WI38 (cell line): Measurements from ENCODE around the gene GNG10.

Source experiments
- H3K4me3 ChIP-seq: 2 replicates; pipeline ENCODE4 v1.5.1; 2011; ENCODE audit warnings: low read depth, mild to moderate bottlenecking, control low read depth, low read length
- CTCF ChIP-seq: IDR thresholded peaks from 2 replicates; pipeline ENCODE4 v1.5.1; 2012; ENCODE audit warnings: low read depth, mild to moderate bottlenecking, control low read depth, low read length

Gene GNG10

GRCh38 chr9:111634860-111635259, 26.5 kb upstream of the GNG10 start:
- H3K4me3 ChIP-seq, result no peak overlapping the region
- TF ChIP-seq CTCF, result no peak

DNA sequence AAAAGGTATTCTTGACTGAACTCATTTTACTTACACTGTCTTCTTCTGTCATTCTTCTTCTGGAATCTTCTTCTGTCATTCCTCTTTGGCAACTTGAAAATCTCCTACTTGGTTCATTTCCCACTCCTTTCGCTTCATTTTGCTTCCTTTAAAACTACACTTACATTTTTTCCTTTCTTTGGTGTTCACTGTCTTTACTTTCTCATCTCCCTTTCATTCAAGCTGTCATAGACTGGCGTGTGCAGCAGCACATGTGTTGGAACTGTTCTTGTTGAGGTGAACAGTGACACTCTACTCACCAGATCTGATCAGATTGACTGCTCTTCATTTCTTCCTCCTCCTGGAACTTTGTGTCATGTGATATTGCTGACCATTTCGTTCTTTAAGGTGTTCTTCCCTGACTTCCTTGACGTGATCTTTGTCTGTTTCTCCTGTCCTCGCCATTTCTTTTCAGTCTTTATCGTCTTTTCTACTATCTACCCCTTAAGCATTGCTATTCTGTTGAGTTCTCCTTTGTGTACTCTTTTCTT, 23.9 kb upstream of the GNG10 start:
- H3K4me3 ChIP-seq, result no peak overlapping the region
- no peak for TF ChIP-seq CTCF

GRCh38 chr9:111644195-111644772, 17.1 kb upstream of the GNG10 start:
- no peak for TF ChIP-seq CTCF
- no peak overlapping the region for H3K4me3 ChIP-seq

- H3K4me3 ChIP-seq, result no peak overlapping the region
- TF ChIP-seq CTCF, result no peak
Measured at GRCh38 chr9:111645806-111646205, 15.6 kb upstream of the GNG10 start.

DNA sequence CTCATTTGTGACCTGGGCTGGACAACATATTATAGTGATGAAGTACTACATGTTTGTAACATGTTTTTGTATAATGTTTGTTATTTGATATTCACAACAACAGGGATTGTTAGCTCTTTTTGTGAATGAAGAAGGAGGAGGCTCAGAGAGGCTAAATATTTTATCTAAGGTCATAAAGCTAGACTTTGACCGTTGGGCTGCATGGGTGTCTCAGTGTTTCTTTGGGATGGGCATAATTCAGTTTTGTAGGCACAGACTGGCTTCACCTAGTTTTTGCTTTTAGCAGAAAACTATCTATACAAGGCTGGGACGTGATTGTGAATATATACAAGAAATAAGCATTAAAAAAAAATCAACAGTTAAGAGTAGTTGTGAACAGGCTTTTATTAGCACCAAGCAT, 15.0 kb upstream of the GNG10 start:
- TF ChIP-seq CTCF, result no peak
- H3K4me3 ChIP-seq, result no peak overlapping the region

DNA sequence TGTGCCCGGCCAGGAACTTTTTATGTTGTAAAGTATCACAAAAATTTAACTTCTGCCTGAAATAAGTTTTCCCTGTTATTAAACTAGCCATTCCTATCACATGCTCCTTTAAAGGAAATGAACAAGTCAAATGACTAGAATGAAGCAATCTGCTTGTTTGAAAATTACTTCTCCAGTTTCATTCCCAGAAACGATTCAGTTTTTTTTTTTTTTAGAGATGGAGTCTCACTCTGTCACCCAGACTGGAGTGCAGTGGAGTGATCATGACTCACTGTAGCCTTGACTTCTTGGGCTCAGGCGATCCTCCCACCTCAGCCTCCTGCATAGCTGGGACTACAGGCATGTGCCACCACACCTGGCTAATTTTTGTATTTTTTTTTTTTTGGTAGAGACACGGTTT, 13.3 kb upstream of the GNG10 start:
- H3K4me3 ChIP-seq, result no peak overlapping the region
- TF ChIP-seq CTCF, result no peak

DNA sequence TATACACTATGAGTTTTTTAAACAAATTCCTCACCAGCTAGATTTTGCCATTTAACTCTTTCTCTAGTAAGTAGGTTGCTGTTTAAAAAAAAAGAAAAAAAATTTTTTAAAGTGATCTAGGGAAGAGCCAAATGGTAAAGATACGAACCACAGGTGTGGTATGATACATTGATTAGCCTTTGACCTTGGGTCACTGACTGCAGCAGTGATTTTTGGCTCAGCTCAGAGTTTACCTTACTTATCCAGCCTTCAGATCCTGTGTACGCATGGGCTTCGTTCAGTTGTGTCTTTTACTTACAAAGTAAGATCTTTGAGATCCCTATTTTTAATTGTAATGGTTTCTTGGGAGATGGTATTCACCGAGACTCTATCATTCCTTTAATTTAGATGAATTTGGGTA, 12.4 kb upstream of the GNG10 start:
- TF ChIP-seq CTCF, result no peak
- no peak overlapping the region for H3K4me3 ChIP-seq
